ENCODE data around the gene SNX33.

DNA sequence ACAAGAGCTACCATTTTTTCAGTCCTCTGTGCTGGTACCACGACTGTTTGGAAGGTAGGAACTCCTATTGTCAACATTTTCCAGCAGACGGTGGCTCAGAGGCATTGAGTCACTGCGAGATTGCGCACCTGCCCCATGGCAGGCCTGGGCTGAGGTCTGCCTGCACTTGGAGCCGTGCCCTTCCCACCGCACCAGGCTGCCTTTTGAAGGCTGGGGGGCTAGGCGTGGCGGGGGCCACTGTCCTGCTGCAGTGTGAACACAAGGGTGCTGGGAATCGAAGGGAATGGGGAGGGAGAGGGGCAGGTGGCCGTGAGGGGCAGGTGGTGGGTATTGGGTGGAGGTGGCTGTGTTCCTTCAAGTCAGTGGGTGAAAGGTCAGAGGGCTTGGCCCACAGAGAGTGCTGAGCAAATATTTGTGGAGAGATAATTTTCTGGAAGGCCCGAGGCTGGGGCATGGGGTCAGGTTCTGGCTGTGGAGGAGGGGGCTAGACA lies 16.3 kb downstream of the SNX33 start:
- TF ChIP-seq CTCF (IDR thresholded peaks at IDR 0.05; ENCODE audit: low read depth, low read length): no peak
- no peak for TF ChIP-seq POLR2A (IDR thresholded peaks at IDR 0.05; ENCODE audit: extremely low read depth, insufficient read length)
- no peak for TF ChIP-seq MYC (IDR thresholded peaks at IDR 0.05; ENCODE audit: low read depth, low read length)
- TF ChIP-seq, protein P1, sequence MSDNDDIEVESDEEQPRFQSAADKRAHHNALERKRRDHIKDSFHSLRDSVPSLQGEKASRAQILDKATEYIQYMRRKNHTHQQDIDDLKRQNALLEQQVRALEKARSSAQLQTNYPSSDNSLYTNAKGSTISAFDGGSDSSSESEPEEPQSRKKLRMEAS (IDR thresholded peaks at IDR 0.05; ENCODE audit: low read depth, low read length): no peak

All from NB4 (cell line).